ENCODE data around the gene S100A7.
A peak's percentile ranks its signal among the peaks of the same experiment; 100 is the strongest.

The S100A7 gene

DNA sequence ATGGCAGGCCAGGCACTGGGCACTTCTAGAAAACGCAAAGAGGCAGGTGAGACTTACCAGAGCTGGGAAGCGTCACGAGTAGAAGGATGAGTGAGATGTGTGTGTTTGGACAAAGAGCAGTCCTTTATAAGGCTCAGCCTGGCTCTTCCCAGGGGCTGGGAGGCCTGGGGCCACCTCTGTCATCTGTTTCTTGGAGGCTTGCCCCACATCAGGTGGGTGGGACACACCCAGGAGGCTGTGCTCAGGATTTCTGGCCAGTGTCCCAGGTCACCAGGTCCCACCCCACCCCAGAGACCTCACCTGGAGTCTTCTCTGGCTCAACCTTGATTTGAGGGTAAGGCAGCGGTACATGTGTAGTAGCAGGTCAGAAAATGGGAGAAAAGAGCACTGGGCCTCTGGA lies at the start of gene S100A7:
Gene S100A7, minus strand, starts transcription at position 101 of the 400 bp plus-strand sequence. CDS start 1,638 bp downstream, outside the sequence.
- DNase-seq: no peak

- DNase-seq: no peak
These were observed 49.4 kb upstream of the S100A7 start for GRCh38 chr1:153509729-153510354.

DNA sequence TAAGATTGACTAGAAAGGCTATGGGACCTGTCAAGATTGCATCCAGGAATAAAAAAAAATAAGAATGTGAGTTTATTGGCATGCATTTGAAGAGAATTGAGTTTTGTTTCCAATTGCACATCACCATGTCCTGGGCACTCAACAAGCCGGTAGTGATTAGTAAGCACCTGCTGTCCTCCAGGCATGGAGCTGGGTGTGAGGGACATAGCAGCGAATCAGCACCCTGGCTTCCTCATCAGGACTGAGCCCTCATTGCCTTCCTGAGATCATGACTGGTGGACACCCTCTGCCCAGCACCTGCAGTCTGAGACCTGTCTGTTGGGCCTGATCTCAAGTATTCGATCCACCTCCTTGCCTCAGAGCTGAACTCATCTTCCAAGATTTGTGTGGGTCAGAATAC lies 48.6 kb upstream of the S100A7 start:
- no peak for DNase-seq

GRCh38 chr1:153507926-153508583 lies 47.6 kb upstream of the S100A7 start:
- DNase-seq: no peak

DNA sequence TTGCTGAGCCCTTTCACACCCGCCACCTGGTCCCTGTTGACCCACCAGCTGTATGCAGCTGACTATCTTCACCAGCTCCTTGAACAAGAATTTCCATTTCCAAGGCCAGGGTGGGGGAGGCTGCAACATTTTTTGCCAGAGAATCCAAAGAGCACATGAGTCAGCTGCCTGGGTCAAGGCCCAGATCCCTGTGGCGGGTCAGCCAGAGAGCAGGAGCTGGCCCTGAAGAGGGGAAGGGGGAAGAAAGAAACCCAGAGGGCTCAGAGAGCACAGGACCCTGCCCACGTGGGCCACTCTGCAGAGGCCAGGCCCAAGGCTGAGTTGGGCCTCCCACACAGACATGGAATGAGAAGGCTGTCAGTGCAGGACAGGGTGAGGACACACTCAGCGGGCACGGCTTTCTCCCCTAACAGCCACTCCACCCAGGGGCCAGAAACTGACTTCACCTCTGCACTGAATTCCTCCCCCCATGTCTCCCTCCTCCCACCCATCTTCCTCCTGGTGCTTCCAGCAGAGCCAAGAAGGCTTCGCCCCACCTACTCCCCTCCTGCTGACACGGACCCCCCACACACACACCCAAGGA lies 46.5 kb upstream of the S100A7 start:
- DNase-seq: no peak

DNA sequence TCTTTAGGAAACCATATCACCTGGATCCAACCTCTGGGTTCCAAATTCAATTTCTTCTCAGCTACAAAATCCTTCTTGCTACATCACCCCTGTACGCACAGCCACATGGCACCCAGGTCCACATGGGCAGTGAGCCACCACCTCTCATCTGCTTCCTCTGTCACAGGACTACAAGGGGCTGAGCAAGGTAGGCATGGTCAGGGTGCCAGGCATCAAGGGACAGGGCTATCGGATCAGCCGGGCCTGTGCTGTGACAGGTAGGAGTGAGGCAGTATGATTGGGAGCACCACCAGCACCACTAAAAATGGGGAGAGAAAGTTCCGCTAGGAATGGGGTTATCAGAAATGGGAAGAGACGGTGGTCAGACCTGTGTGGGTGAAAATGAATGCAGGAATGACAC lies 45.9 kb upstream of the S100A7 start:
- no peak for DNase-seq

- DNase-seq: no peak
These were observed 45.1 kb upstream of the S100A7 start for GRCh38 chr1:153505576-153505975.

DNA sequence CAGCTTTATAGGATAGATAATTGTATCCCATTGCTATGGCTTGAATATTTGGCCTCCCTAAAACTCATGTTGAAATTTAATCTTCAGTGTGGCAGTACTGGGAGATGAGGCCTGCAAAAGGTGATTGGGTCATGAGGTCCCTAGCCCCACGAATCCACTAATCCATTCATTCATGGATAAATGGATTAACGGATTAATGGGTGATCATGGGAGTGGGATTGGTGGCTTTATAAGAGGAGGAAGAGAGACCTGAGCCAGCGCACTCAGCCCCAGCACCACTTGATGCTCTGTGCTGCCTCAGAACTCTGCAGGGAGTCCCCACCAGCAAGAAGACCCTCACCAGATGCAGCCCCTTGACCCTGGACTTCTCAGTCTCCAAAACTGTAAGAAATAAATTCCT lies 43.3 kb upstream of the S100A7 start:
- no peak for DNase-seq

GRCh38 chr1:153498746-153499145 lies 38.3 kb upstream of the S100A7 start:
- DNase-seq: no peak

DNA sequence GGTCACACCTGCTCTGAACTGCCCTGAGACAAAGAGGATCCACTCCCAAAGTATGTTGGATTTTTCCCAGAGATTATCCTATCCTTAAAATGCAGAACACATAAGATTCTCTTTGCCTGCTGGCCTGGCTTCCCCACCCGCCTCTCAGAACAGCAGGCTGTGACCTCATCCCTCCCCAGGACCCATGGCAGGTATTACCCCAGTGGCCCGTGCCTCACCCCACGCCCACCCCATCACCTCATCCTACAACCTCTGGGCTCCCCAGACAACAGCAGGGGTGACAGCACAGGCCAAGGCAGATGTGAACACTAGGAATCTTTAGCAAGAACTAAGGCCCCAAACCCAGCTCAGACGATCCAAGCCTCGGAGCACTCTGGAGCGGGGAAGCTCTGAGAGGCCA lies 35.1 kb upstream of the S100A7 start:
- no peak for DNase-seq

DNA sequence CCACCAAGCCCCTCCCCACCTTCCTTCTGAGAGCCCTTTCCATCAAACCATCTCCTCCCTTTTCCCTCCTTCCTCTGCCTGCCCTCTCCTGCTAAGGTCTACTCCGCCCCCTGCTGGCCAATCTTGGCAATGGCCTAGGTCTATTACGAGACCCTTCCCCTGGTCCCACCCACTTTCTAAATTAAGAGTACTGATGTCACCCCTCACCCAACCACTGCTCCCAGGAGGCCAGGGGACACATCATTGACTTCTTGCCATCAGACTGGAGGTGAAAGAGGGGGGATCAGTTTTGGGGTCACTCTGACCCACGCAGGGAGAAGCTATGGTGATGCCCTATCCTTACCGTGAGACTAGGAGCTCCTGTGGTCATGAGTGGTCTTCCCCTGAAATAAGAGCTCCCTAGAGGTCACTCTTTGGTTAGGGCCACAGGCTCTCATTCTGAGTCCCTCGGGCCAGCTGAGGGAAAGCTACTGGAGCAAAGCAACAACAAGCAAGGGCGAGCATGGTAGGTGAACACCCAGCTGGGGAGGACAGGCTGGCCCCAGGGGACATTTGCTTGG lies 34.6 kb upstream of the S100A7 start:
- peak; percentile 67 for DNase-seq

GRCh38 chr1:153493343-153493960 lies 33.0 kb upstream of the S100A7 start:
- no peak for DNase-seq

DNA sequence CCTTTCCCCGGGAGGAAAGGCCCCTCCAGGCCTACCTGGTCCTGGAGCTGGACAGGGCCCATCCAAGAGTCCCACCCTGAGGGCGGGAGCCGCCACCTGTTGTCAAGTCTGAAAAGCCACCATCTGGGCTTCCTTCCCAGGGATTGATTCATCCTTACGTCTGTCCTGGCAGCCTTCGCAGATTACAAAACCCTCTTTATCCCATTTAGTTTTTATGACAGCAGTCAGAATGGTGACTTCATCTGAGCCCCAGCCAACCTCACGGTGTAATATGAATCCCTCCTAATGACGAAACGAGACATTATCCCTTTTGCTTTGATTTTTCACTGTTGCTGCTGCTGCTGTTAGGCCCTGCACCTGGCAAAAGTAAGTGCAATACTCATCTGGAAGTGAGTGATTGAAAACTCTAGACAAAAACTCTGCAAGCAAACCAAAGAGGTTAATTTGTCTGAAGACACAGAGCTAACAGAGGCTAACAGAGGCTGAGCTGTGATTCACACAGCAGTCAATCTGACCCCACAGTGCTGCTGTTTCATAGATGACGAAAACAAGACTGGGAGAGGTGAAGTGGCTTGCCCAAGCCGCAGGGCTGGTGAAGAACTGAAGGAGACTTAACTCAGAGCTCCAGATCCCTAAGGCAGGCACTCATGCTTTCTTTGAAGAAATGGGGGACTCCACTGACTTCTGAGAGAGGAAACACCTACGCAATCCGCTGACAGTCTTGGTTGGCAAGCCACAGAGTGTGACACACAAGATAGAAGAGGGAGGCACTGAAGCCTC lies 30.0 kb upstream of the S100A7 start:
- no peak for DNase-seq

DNA sequence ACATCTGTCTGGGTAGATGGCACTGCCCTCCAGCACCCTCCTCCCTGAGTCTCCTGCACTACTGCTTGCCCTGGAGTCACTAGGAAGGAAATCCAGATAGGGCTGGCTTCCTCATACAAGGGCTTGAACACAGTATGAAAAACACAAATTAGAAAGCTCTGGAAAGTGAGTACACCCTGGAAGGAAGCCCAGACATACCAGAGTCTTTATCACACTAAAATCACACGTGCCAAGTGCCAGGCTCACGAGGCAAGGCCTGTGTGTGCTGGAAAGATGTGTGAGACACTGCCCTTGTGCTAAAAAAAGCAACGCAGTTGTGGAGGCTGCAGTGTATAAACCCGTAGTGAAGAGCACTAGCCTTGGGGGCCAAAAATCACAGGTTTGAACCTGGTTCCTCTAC lies 28.3 kb upstream of the S100A7 start:
- no peak for DNase-seq

DNA sequence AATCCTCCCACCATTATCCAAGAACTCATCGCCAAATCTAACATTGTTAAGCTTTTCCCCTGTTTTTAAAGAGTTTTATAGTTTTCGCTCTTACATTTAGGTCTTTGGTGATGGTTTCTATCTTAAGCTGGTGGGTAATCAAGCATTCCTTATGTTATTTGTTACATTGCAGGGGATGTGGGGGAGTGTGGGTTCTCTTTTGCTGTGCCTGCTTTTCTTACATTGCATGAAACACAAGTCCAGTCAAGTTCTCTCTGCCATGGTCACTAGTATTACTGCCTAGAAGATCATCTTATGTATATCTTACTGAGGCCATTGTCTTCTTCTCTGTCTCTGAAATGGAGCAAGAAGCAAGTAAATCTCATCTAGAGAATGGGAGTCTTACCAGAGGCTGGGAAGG lies 27.3 kb upstream of the S100A7 start:
- DNase-seq: no peak

DNA sequence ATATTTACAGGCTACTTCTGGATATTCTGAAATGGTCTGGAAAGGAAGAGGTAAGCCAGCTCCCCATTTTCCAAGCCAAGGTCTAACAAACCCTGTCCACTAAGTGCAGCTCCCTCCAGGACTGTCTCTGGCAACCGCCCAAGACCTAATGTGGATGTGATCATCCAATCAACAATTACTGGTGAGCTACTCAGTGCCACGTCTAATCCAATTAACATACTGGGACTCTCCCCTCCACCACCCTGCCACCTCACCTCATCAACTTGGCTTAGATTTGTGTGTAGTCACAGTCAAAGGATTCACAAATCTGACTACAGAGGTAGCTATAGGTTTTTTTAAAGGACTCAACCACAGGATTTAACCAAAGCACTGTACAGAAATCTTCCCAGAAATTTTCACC lies 25.4 kb upstream of the S100A7 start:
- no peak for DNase-seq

- DNase-seq: no peak
These were observed 23.3 kb upstream of the S100A7 start for GRCh38 chr1:153483776-153484175.

- DNase-seq: no peak
These were observed 20.7 kb upstream of the S100A7 start for GRCh38 chr1:153481124-153481523.

- no peak for DNase-seq
These were observed 18.5 kb upstream of the S100A7 start for GRCh38 chr1:153478692-153479618.

- no peak for DNase-seq
These were observed 17.7 kb upstream of the S100A7 start for GRCh38 chr1:153478047-153478691.

GRCh38 chr1:153476491-153477093 lies 16.1 kb upstream of the S100A7 start:
- DNase-seq: no peak
